GM10847 (cell line): ENCODE results near the gene TNS4.

Experiments
- POLR2A ChIP-seq: IDR thresholded peaks from 2 replicates; pipeline ENCODE4 v1.6.1; 2011; ENCODE audit not compliant: insufficient read length; ENCODE audit errors: extremely low read depth

Gene TNS4

GRCh38 chr17:40524243-40524965 is 23.0 kb upstream of the TNS4 start:
- no peak for TF ChIP-seq POLR2A

GRCh38 chr17:40522961-40523310 is 21.5 kb upstream of the TNS4 start:
- no peak for TF ChIP-seq POLR2A

- no peak for TF ChIP-seq POLR2A
Observed at GRCh38 chr17:40522250-40522960, 21.0 kb upstream of the TNS4 start.

GRCh38 chr17:40520991-40521453 is 19.6 kb upstream of the TNS4 start:
- TF ChIP-seq POLR2A, result no peak

- no peak for TF ChIP-seq POLR2A
Observed at GRCh38 chr17:40519089-40519775, 17.8 kb upstream of the TNS4 start.

GRCh38 chr17:40518401-40519088 is 17.1 kb upstream of the TNS4 start:
- TF ChIP-seq POLR2A, result no peak

- TF ChIP-seq POLR2A, result no peak
Observed at GRCh38 chr17:40517981-40518380, 16.6 kb upstream of the TNS4 start.

- TF ChIP-seq POLR2A, result no peak
Observed at GRCh38 chr17:40517286-40517662, 15.9 kb upstream of the TNS4 start.

- TF ChIP-seq POLR2A, result no peak
Observed at GRCh38 chr17:40516581-40517285, 15.3 kb upstream of the TNS4 start.

GRCh38 chr17:40515491-40516041 is 14.1 kb upstream of the TNS4 start:
- no peak for TF ChIP-seq POLR2A

GRCh38 chr17:40515011-40515410 is 13.6 kb upstream of the TNS4 start:
- no peak for TF ChIP-seq POLR2A

GRCh38 chr17:40514013-40514875 is 12.8 kb upstream of the TNS4 start:
- TF ChIP-seq POLR2A, result no peak

GRCh38 chr17:40511667-40512220 is 10.3 kb upstream of the TNS4 start:
- TF ChIP-seq POLR2A, result no peak
